ENCODE data around the gene CASK. TPM values are rescaled to one million over a fixed set of nuclear protein-coding genes. Genes with fewer than 3 reads are reported as not detected.

The CASK gene
- total and polyA plus RNA-seq, 9 of the 15 experiments (the other 6 are each of a cell fraction or from before 2014, with no cell fraction given), result 1.3 to 7.4 (median 5.2) TPM

- Histone ChIP-seq H3K9ac (ENCODE audit: insufficient read depth in 1 of 2, low read depth in 2 of 2, low read length in 2 of 2) (no peak overlapping the region), H3K79me2 (ENCODE audit: control insufficient read depth, insufficient read depth, low read length) (no peaks in the 10 kb centered on the region), H4K20me1 (replicated peaks; ENCODE audit: control insufficient read depth, insufficient read depth, low read length) (no peaks in the 10 kb centered on the region), H3K9me3 (replicated peaks; ENCODE audit: control insufficient read depth, insufficient read depth, low read depth, low read length) (no peaks in the 10 kb centered on the region), H3K27me3 (ENCODE audit: control insufficient read depth in 2 of 2, insufficient read depth in 2 of 2, low read length in 2 of 2) (no peaks in the 10 kb centered on the region), H3K4me1 (replicated peaks in 1 of 2; ENCODE audit: control insufficient read depth in 2 of 2, insufficient read depth in 2 of 2, low read length in 2 of 2) (no peaks in the 10 kb centered on the region), H3K27ac (ENCODE audit: extremely low read depth, low read depth, low read length) (no peak overlapping the region), H2AFZ (ENCODE audit: low read depth, low read length) (no peak overlapping the region), H3K36me3 (ENCODE audit: control insufficient read depth, insufficient read depth, low read length) (no peaks in the 10 kb centered on the region), H3K4me2 (ENCODE audit: insufficient read depth, low read length) (no peak overlapping the region), H3K4me3 (no peak overlapping the region), H3K9me1 (ENCODE audit: control insufficient read depth, insufficient read depth, low read length) (no peaks in the 10 kb centered on the region)
- ATAC-seq (no peak), DNase-seq (ENCODE audit: extremely low read depth in 1 of 4, low spot score in 3 of 4) (no peak), FAIRE-seq (no peak)
- BruUV-seq (replicated peaks), result no TSS peak
- WGBS (ENCODE audit: insufficient coverage, low coverage, missing lambda C conversion rate), result 13% methylated on average over 1 of the region's 1 CpG
- intact Hi-C loops (cut with micrococcal nuclease) (no loop called here), in situ Hi-C loops (cut with MboI) (no loop called here)
- no peak for TF ChIP-seq NUFIP1 (IDR thresholded peaks at IDR 0.05; ENCODE audit: partially characterized antibody)
- no peak for TF ChIP-seq NCOA4 (IDR thresholded peaks at IDR 0.05; ENCODE audit: partially characterized antibody)
- TF ChIP-seq, protein P1, sequence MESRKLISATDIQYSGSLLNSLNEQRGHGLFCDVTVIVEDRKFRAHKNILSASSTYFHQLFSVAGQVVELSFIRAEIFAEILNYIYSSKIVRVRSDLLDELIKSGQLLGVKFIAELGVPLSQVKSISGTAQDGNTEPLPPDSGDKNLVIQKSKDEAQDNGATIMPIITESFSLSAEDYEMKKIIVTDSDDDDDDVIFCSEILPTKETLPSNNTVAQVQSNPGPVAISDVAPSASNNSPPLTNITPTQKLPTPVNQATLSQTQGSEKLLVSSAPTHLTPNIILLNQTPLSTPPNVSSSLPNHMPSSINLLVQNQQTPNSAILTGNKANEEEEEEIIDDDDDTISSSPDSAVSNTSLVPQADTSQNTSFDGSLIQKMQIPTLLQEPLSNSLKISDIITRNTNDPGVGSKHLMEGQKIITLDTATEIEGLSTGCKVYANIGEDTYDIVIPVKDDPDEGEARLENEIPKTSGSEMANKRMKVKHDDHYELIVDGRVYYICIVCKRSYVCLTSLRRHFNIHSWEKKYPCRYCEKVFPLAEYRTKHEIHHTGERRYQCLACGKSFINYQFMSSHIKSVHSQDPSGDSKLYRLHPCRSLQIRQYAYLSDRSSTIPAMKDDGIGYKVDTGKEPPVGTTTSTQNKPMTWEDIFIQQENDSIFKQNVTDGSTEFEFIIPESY (CRISPR knock-in tag; IDR thresholded peaks at IDR 0.05), result no peak
- TF ChIP-seq POLR2G (IDR thresholded peaks at IDR 0.05; ENCODE audit: low read depth, low read length), result no peak
- TF ChIP-seq HDAC1 (IDR thresholded peaks at IDR 0.05), result no peak
- no peak for TF ChIP-seq SIX5 (IDR thresholded peaks at IDR 0.05; ENCODE audit: borderline replicate concordance in 1 of 2, insufficient read depth in 1 of 2, low read depth in 1 of 2, low read length in 2 of 2)
- TF ChIP-seq SREBF1 (IDR thresholded peaks at IDR 0.05; ENCODE audit: borderline replicate concordance, low read depth, low read length), result no peak
- TF ChIP-seq SMARCA4 (IDR thresholded peaks at IDR 0.05), result no peak
- TF ChIP-seq MYNN (IDR thresholded peaks at IDR 0.05), result no peak
- no peak for TF ChIP-seq MYNN (CRISPR knock-in tag; IDR thresholded peaks at IDR 0.05)
- TF ChIP-seq, protein P2, sequence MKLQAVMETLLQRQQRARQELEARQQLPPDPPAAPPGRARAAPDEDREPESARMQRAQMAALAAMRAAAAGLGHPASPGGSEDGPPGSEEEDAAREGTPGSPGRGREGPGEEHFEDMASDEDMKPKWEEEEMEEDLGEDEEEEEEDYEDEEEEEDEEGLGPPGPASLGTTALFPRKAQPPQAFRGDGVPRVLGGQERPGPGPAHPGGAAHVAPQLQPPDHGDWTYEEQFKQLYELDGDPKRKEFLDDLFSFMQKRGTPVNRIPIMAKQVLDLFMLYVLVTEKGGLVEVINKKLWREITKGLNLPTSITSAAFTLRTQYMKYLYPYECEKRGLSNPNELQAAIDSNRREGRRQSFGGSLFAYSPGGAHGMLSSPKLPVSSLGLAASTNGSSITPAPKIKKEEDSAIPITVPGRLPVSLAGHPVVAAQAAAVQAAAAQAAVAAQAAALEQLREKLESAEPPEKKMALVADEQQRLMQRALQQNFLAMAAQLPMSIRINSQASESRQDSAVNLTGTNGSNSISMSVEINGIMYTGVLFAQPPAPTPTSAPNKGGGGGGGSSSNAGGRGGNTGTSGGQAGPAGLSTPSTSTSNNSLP (IDR thresholded peaks at IDR 0.05; ENCODE audit: borderline replicate concordance, low read depth, low read length), result no peak
- TF ChIP-seq, protein P3, sequence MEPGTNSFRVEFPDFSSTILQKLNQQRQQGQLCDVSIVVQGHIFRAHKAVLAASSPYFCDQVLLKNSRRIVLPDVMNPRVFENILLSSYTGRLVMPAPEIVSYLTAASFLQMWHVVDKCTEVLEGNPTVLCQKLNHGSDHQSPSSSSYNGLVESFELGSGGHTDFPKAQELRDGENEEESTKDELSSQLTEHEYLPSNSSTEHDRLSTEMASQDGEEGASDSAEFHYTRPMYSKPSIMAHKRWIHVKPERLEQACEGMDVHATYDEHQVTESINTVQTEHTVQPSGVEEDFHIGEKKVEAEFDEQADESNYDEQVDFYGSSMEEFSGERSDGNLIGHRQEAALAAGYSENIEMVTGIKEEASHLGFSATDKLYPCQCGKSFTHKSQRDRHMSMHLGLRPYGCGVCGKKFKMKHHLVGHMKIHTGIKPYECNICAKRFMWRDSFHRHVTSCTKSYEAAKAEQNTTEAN (CRISPR knock-in tag; IDR thresholded peaks at IDR 0.05), result no peak
- no peak for TF ChIP-seq NFRKB (IDR thresholded peaks at IDR 0.05; ENCODE audit: low read depth)
- CTCF ChIA-PET (ENCODE audit: low intra/inter-chr PET ratio), result no interaction called here
- POLR2A ChIA-PET, result no interaction called here
Observed at GRCh38 chrX:41705042-41705441, 218.3 kb downstream of the CASK start.
